GM10248 (cell line): ENCODE measurements around the gene TFAM.

Source experiments
- CTCF ChIA-PET: fragments of 300-600 bp; sonication (Branson Sonifier 250); formaldehyde crosslinking; extraction: SDS; loops from one replicate; lab custom pipeline; 2021; ENCODE audit warnings: antibody characterized with exemption; lab: Yijun Ruan, JAX
- POLR2A ChIA-PET: fragments of 350-650 bp; sonication (Branson Sonifier 250); formaldehyde crosslinking; extraction: SDS; loops from one replicate; lab custom pipeline; 2020; ENCODE audit warnings: antibody characterized with exemption; lab: Yijun Ruan, JAX
- DNase-seq: peaks from one replicate; pipeline ENCODE4 v3.0.0; 2012; ENCODE audit errors: extremely low spot score
- CTCF ChIP-seq: IDR thresholded peaks from 2 replicates; pipeline ENCODE4 v1.5.1; 2012; ENCODE audit warnings: mild to moderate bottlenecking, low read depth; ENCODE audit errors: extremely low read depth, missing control alignments, control extremely low read depth

The TFAM gene

DNA sequence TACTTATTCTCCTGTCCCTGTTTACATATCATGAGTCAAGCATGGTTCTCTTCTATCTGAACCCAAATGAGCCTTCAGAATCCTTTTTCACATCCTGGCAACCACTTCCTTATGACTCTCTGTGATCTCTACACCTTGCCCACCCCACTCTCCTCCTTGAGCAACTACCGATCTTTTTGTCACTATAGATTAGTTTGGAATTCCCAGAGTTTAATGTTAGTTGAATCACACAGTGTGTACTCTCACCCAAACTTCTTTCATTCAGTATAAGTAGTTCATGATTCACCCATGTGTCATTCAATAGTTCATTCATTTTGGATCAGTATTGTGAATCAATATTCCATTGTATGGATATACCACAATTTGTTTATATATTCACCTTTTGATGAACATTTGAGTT lies 55.3 kb downstream of the TFAM start:
- ChIA-PET CTCF (interaction anchor here (1.7 kb wide), 1 partner anchor 89 kb away, joined by 3 read pairs; no protein-coding TSS in a partner anchor), POLR2A (no interaction called here)

GRCh38 chr10:58444321-58444720 lies 59.1 kb downstream of the TFAM start:
- POLR2A ChIA-PET, result no interaction called here
- no peak for TF ChIP-seq CTCF
- CTCF ChIA-PET, result interaction anchor here (1.2 kb wide), 1 partner anchor 10 kb away, joined by 3 read pairs; no protein-coding TSS in a partner anchor
- DNase-seq, result no peak

More for the DNA sequence above, 55.3 kb downstream of the TFAM start:
- no peak for TF ChIP-seq CTCF
- no peak for DNase-seq

DNA sequence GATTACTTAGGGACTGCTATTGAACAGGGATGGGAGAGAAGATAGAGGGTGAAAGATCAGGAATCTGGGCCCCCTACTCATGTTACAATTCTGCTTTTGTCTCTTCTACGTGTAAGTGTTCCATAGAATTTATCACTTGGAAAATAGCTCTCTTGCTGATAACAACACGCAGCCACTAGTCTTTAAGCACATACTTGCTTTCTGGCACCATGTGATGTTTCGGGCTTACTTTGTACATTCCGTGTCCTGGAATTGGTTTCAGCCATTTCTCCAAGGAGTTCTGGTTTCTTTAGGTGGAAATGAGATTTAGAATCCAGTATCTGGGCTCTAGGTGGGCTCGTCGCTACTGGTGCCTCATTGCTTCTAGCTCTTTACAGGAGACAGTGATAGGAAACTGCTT lies 59.7 kb downstream of the TFAM start:
- ChIA-PET CTCF (interaction anchor here (1.2 to 1.4 kb wide), 2 partner anchors 9 to 10 kb away, joined by 3 read pairs; no protein-coding TSS in a partner anchor), POLR2A (no interaction called here)

GRCh38 chr10:58448121-58448935 lies 63.1 kb downstream of the TFAM start:
- no peak for DNase-seq
- ChIA-PET CTCF (interaction anchor here (1.2 kb wide), 1 partner anchor 16 kb away, joined by 6 read pairs; no protein-coding TSS in a partner anchor), POLR2A (no interaction called here)
- TF ChIP-seq CTCF, result no peak

More for the DNA sequence above, 59.7 kb downstream of the TFAM start:
- TF ChIP-seq CTCF, result no peak
- no peak for DNase-seq
